ENCODE data around the gene GALR2.
A peak's percentile ranks its signal among the peaks of the same experiment; 100 is the strongest.

GALR2 gene

GRCh38 chr17:76111956-76112355 is 37.4 kb downstream of the GALR2 start:
- Histone ChIP-seq H3K9ac (ENCODE audit: low read length in 5 of 5) (no peak overlapping the region), H3K4me3 (ENCODE audit: low read depth in 1 of 5, low read length in 5 of 5) (no peak overlapping the region), H3K27me3 (ENCODE audit: control insufficient read depth in 5 of 5, insufficient read depth in 4 of 5, low read length in 5 of 5) (no peaks in the 10 kb centered on the region), H3K4me1 (ENCODE audit: control insufficient read depth in 5 of 5, insufficient read depth in 5 of 5, low read length in 5 of 5) (no peaks in the 10 kb centered on the region), H3K9me3 (ENCODE audit: control insufficient read depth in 5 of 5, low read length in 5 of 5) (no peaks in the 10 kb centered on the region), H3K36me3 (ENCODE audit: control insufficient read depth in 5 of 5, insufficient read depth in 5 of 5, low read length in 5 of 5) (no peaks in the 10 kb centered on the region), H3K27ac (ENCODE audit: low read depth, low read length) (no peak overlapping the region)

- Histone ChIP-seq H3K4me1 (ENCODE audit: control insufficient read depth in 5 of 5, insufficient read depth in 5 of 5, low read length in 5 of 5) (no peaks in the 10 kb centered on the region), H3K9me3 (ENCODE audit: control insufficient read depth in 5 of 5, low read length in 5 of 5) (no peaks in the 10 kb centered on the region), H3K9ac (ENCODE audit: low read length in 5 of 5) (no peak overlapping the region), H3K4me3 (ENCODE audit: low read depth in 1 of 5, low read length in 5 of 5) (no peak overlapping the region), H3K36me3 (ENCODE audit: control insufficient read depth in 5 of 5, insufficient read depth in 5 of 5, low read length in 5 of 5) (no peaks in the 10 kb centered on the region), H3K27ac (ENCODE audit: low read depth, low read length) (no peak overlapping the region), H3K27me3 (ENCODE audit: control insufficient read depth in 5 of 5, insufficient read depth in 4 of 5, low read length in 5 of 5) (no peaks in the 10 kb centered on the region)
Measured at GRCh38 chr17:76115138-76115754, 40.7 kb downstream of the GALR2 start.

- H3K4me3 ChIP-seq (ENCODE audit: low read depth in 1 of 5, low read length in 5 of 5) = no peak overlapping the region
- H3K36me3 ChIP-seq (ENCODE audit: control insufficient read depth in 5 of 5, insufficient read depth in 5 of 5, low read length in 5 of 5) = no peaks in the 10 kb centered on the region
- H3K27me3 ChIP-seq (ENCODE audit: control insufficient read depth in 5 of 5, insufficient read depth in 4 of 5, low read length in 5 of 5) = no peaks in the 10 kb centered on the region
- H3K9ac ChIP-seq (ENCODE audit: low read length in 5 of 5) = no peak overlapping the region
- H3K4me1 ChIP-seq (ENCODE audit: control insufficient read depth in 5 of 5, insufficient read depth in 5 of 5, low read length in 5 of 5) = peaks cover 0 to 20% (median 16%) of the 10 kb centered on the region in 5 donors
- H3K27ac ChIP-seq (ENCODE audit: low read depth, low read length) = no peak overlapping the region
- no peaks in the 10 kb centered on the region for H3K9me3 ChIP-seq (ENCODE audit: control insufficient read depth in 5 of 5, low read length in 5 of 5)
Measured at GRCh38 chr17:76119409-76120371, 45.1 kb downstream of the GALR2 start.

- Histone ChIP-seq H3K36me3 (ENCODE audit: control insufficient read depth in 5 of 5, insufficient read depth in 5 of 5, low read length in 5 of 5) (no peaks in the 10 kb centered on the region), H3K4me3 (ENCODE audit: low read depth in 1 of 5, low read length in 5 of 5) (no peak overlapping the region), H3K27me3 (ENCODE audit: control insufficient read depth in 5 of 5, insufficient read depth in 4 of 5, low read length in 5 of 5) (no peaks in the 10 kb centered on the region), H3K4me1 (ENCODE audit: control insufficient read depth in 5 of 5, insufficient read depth in 5 of 5, low read length in 5 of 5) (peaks cover 0 to 20% (median 16%) of the 10 kb centered on the region in 5 donors), H3K27ac (ENCODE audit: low read depth, low read length) (no peak overlapping the region), H3K9ac (ENCODE audit: low read length in 5 of 5) (no peak overlapping the region), H3K9me3 (ENCODE audit: control insufficient read depth in 5 of 5, low read length in 5 of 5) (no peaks in the 10 kb centered on the region)
Measured at GRCh38 chr17:76120658-76121008, 46.1 kb downstream of the GALR2 start.

GRCh38 chr17:76121932-76122430 is 47.4 kb downstream of the GALR2 start:
- Histone ChIP-seq H3K27ac (ENCODE audit: low read depth, low read length) (no peak overlapping the region), H3K27me3 (ENCODE audit: control insufficient read depth in 5 of 5, insufficient read depth in 4 of 5, low read length in 5 of 5) (no peaks in the 10 kb centered on the region), H3K4me1 (ENCODE audit: control insufficient read depth in 5 of 5, insufficient read depth in 5 of 5, low read length in 5 of 5) (peaks cover 0 to 20% (median 16%) of the 10 kb centered on the region in 5 donors), H3K36me3 (ENCODE audit: control insufficient read depth in 5 of 5, insufficient read depth in 5 of 5, low read length in 5 of 5) (no peaks in the 10 kb centered on the region), H3K9me3 (ENCODE audit: control insufficient read depth in 5 of 5, low read length in 5 of 5) (no peaks in the 10 kb centered on the region), H3K9ac (ENCODE audit: low read length in 5 of 5) (peak overlapping the region in 4 of 5 donors; percentile 53 to 76 (median 72)), H3K4me3 (ENCODE audit: low read depth in 1 of 5, low read length in 5 of 5) (peak overlapping the region in 4 of 5 donors; percentile 48 to 67 (median 57))

- Histone ChIP-seq H3K36me3 (ENCODE audit: control insufficient read depth in 5 of 5, insufficient read depth in 5 of 5, low read length in 5 of 5) (no peaks in the 10 kb centered on the region), H3K9ac (ENCODE audit: low read length in 5 of 5) (peak overlapping the region in 4 of 5 donors; percentile 23 to 76 (median 72)), H3K27me3 (ENCODE audit: control insufficient read depth in 5 of 5, insufficient read depth in 4 of 5, low read length in 5 of 5) (no peaks in the 10 kb centered on the region), H3K9me3 (ENCODE audit: control insufficient read depth in 5 of 5, low read length in 5 of 5) (no peaks in the 10 kb centered on the region), H3K4me3 (ENCODE audit: low read depth in 1 of 5, low read length in 5 of 5) (peak overlapping the region in 1 of 5 donors; percentile 67), H3K4me1 (ENCODE audit: control insufficient read depth in 5 of 5, insufficient read depth in 5 of 5, low read length in 5 of 5) (peaks cover 0 to 20% (median 16%) of the 10 kb centered on the region in 5 donors), H3K27ac (ENCODE audit: low read depth, low read length) (no peak overlapping the region)
Measured at GRCh38 chr17:76122431-76123190, 48.0 kb downstream of the GALR2 start.

- no peaks in the 10 kb centered on the region for H3K36me3 ChIP-seq (ENCODE audit: control insufficient read depth in 5 of 5, insufficient read depth in 5 of 5, low read length in 5 of 5)
- no peaks in the 10 kb centered on the region for H3K9me3 ChIP-seq (ENCODE audit: control insufficient read depth in 5 of 5, low read length in 5 of 5)
- H3K9ac ChIP-seq (ENCODE audit: low read length in 5 of 5) = peak overlapping the region in 1 of 5 donors; percentile 41
- H3K27me3 ChIP-seq (ENCODE audit: control insufficient read depth in 5 of 5, insufficient read depth in 4 of 5, low read length in 5 of 5) = no peaks in the 10 kb centered on the region
- H3K27ac ChIP-seq (ENCODE audit: low read depth, low read length) = no peak overlapping the region
- H3K4me3 ChIP-seq (ENCODE audit: low read depth in 1 of 5, low read length in 5 of 5) = no peak overlapping the region
- peaks cover 0 to 20% (median 16%) of the 10 kb centered on the region in 5 donors for H3K4me1 ChIP-seq (ENCODE audit: control insufficient read depth in 5 of 5, insufficient read depth in 5 of 5, low read length in 5 of 5)
Measured at GRCh38 chr17:76123191-76123499, 48.6 kb downstream of the GALR2 start.

GRCh38 chr17:76123749-76124581 is 49.4 kb downstream of the GALR2 start:
- no peak overlapping the region for H3K9ac ChIP-seq (ENCODE audit: low read length in 5 of 5)
- H3K36me3 ChIP-seq (ENCODE audit: control insufficient read depth in 5 of 5, insufficient read depth in 5 of 5, low read length in 5 of 5) = no peaks in the 10 kb centered on the region
- no peaks in the 10 kb centered on the region for H3K27me3 ChIP-seq (ENCODE audit: control insufficient read depth in 5 of 5, insufficient read depth in 4 of 5, low read length in 5 of 5)
- no peak overlapping the region for H3K27ac ChIP-seq (ENCODE audit: low read depth, low read length)
- H3K9me3 ChIP-seq (ENCODE audit: control insufficient read depth in 5 of 5, low read length in 5 of 5) = no peaks in the 10 kb centered on the region
- no peak overlapping the region for H3K4me3 ChIP-seq (ENCODE audit: low read depth in 1 of 5, low read length in 5 of 5)
- peaks cover 0 to 20% (median 16%) of the 10 kb centered on the region in 5 donors for H3K4me1 ChIP-seq (ENCODE audit: control insufficient read depth in 5 of 5, insufficient read depth in 5 of 5, low read length in 5 of 5)

GRCh38 chr17:76124582-76125390 is 50.2 kb downstream of the GALR2 start:
- H3K9me3 ChIP-seq (ENCODE audit: control insufficient read depth in 5 of 5, low read length in 5 of 5) = no peaks in the 10 kb centered on the region
- no peak overlapping the region for H3K27ac ChIP-seq (ENCODE audit: low read depth, low read length)
- peaks cover 0 to 20% (median 16%) of the 10 kb centered on the region in 5 donors for H3K4me1 ChIP-seq (ENCODE audit: control insufficient read depth in 5 of 5, insufficient read depth in 5 of 5, low read length in 5 of 5)
- no peak overlapping the region for H3K4me3 ChIP-seq (ENCODE audit: low read depth in 1 of 5, low read length in 5 of 5)
- H3K36me3 ChIP-seq (ENCODE audit: control insufficient read depth in 5 of 5, insufficient read depth in 5 of 5, low read length in 5 of 5) = no peaks in the 10 kb centered on the region
- H3K9ac ChIP-seq (ENCODE audit: low read length in 5 of 5) = no peak overlapping the region
- H3K27me3 ChIP-seq (ENCODE audit: control insufficient read depth in 5 of 5, insufficient read depth in 4 of 5, low read length in 5 of 5) = no peaks in the 10 kb centered on the region
